T-helper 1 cell treated with Interleukin-12 subunit alpha and Interleukin-12 subunit beta and Interleukin-4 antibody, amounts not matched to agents 30 ng/mL and 1 ng/mL, for 36 hours (primary cell): ENCODE measurements around the gene ALOX5AP. TPM values are rescaled to one million over a fixed set of nuclear protein-coding genes. Genes with fewer than 3 reads are reported as not detected.

ENCODE experiments used
- intact Hi-C: fragments of 100-400 bp; cut with micrococcal nuclease; formaldehyde crosslinking; loops from one replicate; pipeline ENCODE4 v1.15.1; 2024
- total RNA-seq: library from RNA; stranded (reverse); gene quantifications from 2 replicates; pipeline ENCODE4 v1.2.3, GENCODE V29; 2022

The ALOX5AP gene
- total RNA-seq, 1 donor from 2014 or later: 212 TPM

- intact Hi-C loops: no loop called here
Observed at GRCh38 chr13:30792285-30793000, 57.1 kb downstream of the ALOX5AP start.

GRCh38 chr13:30796132-30796572 is 60.8 kb downstream of the ALOX5AP start:
- intact Hi-C loops: no loop called here

GRCh38 chr13:30796631-30797601 is 61.6 kb downstream of the ALOX5AP start:
- intact Hi-C loops: no loop called here

- intact Hi-C loops: no loop called here
Observed at GRCh38 chr13:30797847-30798535, 62.6 kb downstream of the ALOX5AP start.

GRCh38 chr13:30798776-30799355 is 63.5 kb downstream of the ALOX5AP start:
- intact Hi-C loops: no loop called here

GRCh38 chr13:30799356-30799824 is 64.0 kb downstream of the ALOX5AP start:
- intact Hi-C loops: no loop called here

- intact Hi-C loops: no loop called here
Observed at GRCh38 chr13:30800107-30800506, 64.8 kb downstream of the ALOX5AP start.

GRCh38 chr13:30802501-30802900 is 67.2 kb downstream of the ALOX5AP start:
- intact Hi-C loops: loop anchor here (1.0 to 2.0 kb wide), 5 partner anchors 62 to 394 kb away; no protein-coding TSS in a partner anchor

- intact Hi-C loops: loop anchor here (1.0 to 2.0 kb wide), 11 partner anchors 59 to 671 kb away; partner anchors contain the start of gene USPL1
Observed at GRCh38 chr13:30802953-30803478, 67.7 kb downstream of the ALOX5AP start.

- intact Hi-C loops: loop anchor here (1.0 to 2.0 kb wide), 10 partner anchors 59 to 671 kb away; partner anchors contain the start of gene USPL1
Observed at GRCh38 chr13:30803749-30804148, 68.4 kb downstream of the ALOX5AP start.

- intact Hi-C loops: no loop called here
Observed at GRCh38 chr13:30804474-30804873, 69.1 kb downstream of the ALOX5AP start.

- intact Hi-C loops: no loop called here
Observed at GRCh38 chr13:30805132-30805537, 69.8 kb downstream of the ALOX5AP start.

- intact Hi-C loops: no loop called here
Observed at GRCh38 chr13:30805603-30806011, 70.3 kb downstream of the ALOX5AP start.

GRCh38 chr13:30806784-30807183 is 71.4 kb downstream of the ALOX5AP start:
- intact Hi-C loops: no loop called here

- intact Hi-C loops: no loop called here
Observed at GRCh38 chr13:30807392-30807791, 72.0 kb downstream of the ALOX5AP start.

- intact Hi-C loops: no loop called here
Observed at GRCh38 chr13:30808600-30808999, 73.3 kb downstream of the ALOX5AP start.

GRCh38 chr13:30809787-30810186 is 74.4 kb downstream of the ALOX5AP start:
- intact Hi-C loops: no loop called here

- intact Hi-C loops: no loop called here
Observed at GRCh38 chr13:30810261-30810701, 74.9 kb downstream of the ALOX5AP start.

GRCh38 chr13:30810801-30811200 is 75.5 kb downstream of the ALOX5AP start:
- intact Hi-C loops: no loop called here
